Stimulated activated CD4-positive, alpha-beta T cell treated with anti-CD3 and anti-CD28 coated beads, Interleukin-4, amount 100 ng/mL, for 48 hours (primary cell): ENCODE data around the gene NKD2.
"Not testable (repeated sequence)": the region's sequence is repeated elsewhere in the genome, so short reads cannot be mapped to it uniquely, and the experiment has no call there.

Experiments
- DNase-seq, 2 donors: peaks; one replicate each; pipeline ENCODE4 v3.0.0-alpha.2; 2020; ENCODE audit warnings: low read depth in 2 of 2

The NKD2 gene

GRCh38 chr5:1013238-1013947 lies 4.8 kb downstream of the NKD2 start:
- no peak for DNase-seq

GRCh38 chr5:1013948-1014301 lies 5.3 kb downstream of the NKD2 start:
- DNase-seq, result no peak

GRCh38 chr5:1014346-1014745 lies 5.7 kb downstream of the NKD2 start:
- DNase-seq, result no peak

GRCh38 chr5:1014781-1015221 lies 6.2 kb downstream of the NKD2 start:
- no peak for DNase-seq

GRCh38 chr5:1015507-1015906 lies 6.9 kb downstream of the NKD2 start:
- no peak for DNase-seq

GRCh38 chr5:1016036-1016435 lies 7.4 kb downstream of the NKD2 start:
- DNase-seq, result no peak

GRCh38 chr5:1016476-1016875 lies 7.9 kb downstream of the NKD2 start:
- DNase-seq, result no peak

GRCh38 chr5:1017056-1017455 lies 8.5 kb downstream of the NKD2 start:
- no peak for DNase-seq

GRCh38 chr5:1017691-1018455 lies 9.3 kb downstream of the NKD2 start:
- no peak for DNase-seq

- DNase-seq, result no peak
Observed at GRCh38 chr5:1018596-1018995, 10.0 kb downstream of the NKD2 start.

GRCh38 chr5:1019001-1019905 lies 10.7 kb downstream of the NKD2 start:
- no peak for DNase-seq

- no peak for DNase-seq
Observed at GRCh38 chr5:1020452-1020961, 11.9 kb downstream of the NKD2 start.

- no peak for DNase-seq
Observed at GRCh38 chr5:1021136-1021968, 12.8 kb downstream of the NKD2 start.

- DNase-seq, result not testable (repeated sequence)
Observed at GRCh38 chr5:1021969-1022336, 13.4 kb downstream of the NKD2 start.

- DNase-seq, result no peak
Observed at GRCh38 chr5:1026700-1027621, 18.4 kb downstream of the NKD2 start.

- DNase-seq, result no peak
Observed at GRCh38 chr5:1027631-1028441, 19.2 kb downstream of the NKD2 start.

GRCh38 chr5:1028481-1029281 lies 20.1 kb downstream of the NKD2 start:
- DNase-seq, result no peak

GRCh38 chr5:1029282-1029944 lies 20.8 kb downstream of the NKD2 start:
- DNase-seq, result no peak
